ENCODE data around the gene PRDX3. TPM values are rescaled to one million over a fixed set of nuclear protein-coding genes. Genes with fewer than 3 reads are reported as not detected.

The PRDX3 gene
- total and polyA plus RNA-seq, 2 experiments from 2014 or later = 116 to 413 TPM

- Histone ChIP-seq H3K36me3 (no peaks in the 10 kb centered on the region), H3K4me1 (ENCODE audit: low read depth) (peaks cover 9% of the 10 kb centered on the region), H3K27ac (no peak overlapping the region), H3K4me3 (no peak overlapping the region), H3K27me3 (no peaks in the 10 kb centered on the region), H3K9me3 (ENCODE audit: low read depth) (no peaks in the 10 kb centered on the region)
- DNase-seq (ENCODE audit: low read depth in 1 of 2, low spot score in 1 of 2) = no peak
- no peak for TF ChIP-seq CTCF (IDR thresholded peaks at IDR 0.05; ENCODE audit: low read depth, low read length)
Measured at GRCh38 chr10:119221666-119222065, 43.1 kb upstream of the PRDX3 start.

GRCh38 chr10:119221201-119221600 is 42.6 kb upstream of the PRDX3 start:
- peaks cover 9% of the 10 kb centered on the region for H3K4me1 ChIP-seq (ENCODE audit: low read depth)
- peak in 1 of 2 donors; percentile 79 for DNase-seq (ENCODE audit: low read depth in 1 of 2, low spot score in 1 of 2)
- no peak overlapping the region for H3K4me3 ChIP-seq
- H3K36me3 ChIP-seq = no peaks in the 10 kb centered on the region
- no peaks in the 10 kb centered on the region for H3K27me3 ChIP-seq
- no peaks in the 10 kb centered on the region for H3K9me3 ChIP-seq (ENCODE audit: low read depth)
- no peak for TF ChIP-seq CTCF (IDR thresholded peaks at IDR 0.05; ENCODE audit: low read depth, low read length)
- H3K27ac ChIP-seq = no peak overlapping the region

- no peak for TF ChIP-seq CTCF (IDR thresholded peaks at IDR 0.05; ENCODE audit: low read depth, low read length)
- no peak for DNase-seq (ENCODE audit: low read depth in 1 of 2, low spot score in 1 of 2)
- H3K4me1 ChIP-seq (ENCODE audit: low read depth) = peaks cover 9% of the 10 kb centered on the region
- no peak overlapping the region for H3K4me3 ChIP-seq
- H3K36me3 ChIP-seq = no peaks in the 10 kb centered on the region
- H3K9me3 ChIP-seq (ENCODE audit: low read depth) = no peaks in the 10 kb centered on the region
- no peaks in the 10 kb centered on the region for H3K27me3 ChIP-seq
- H3K27ac ChIP-seq = no peak overlapping the region
Measured at GRCh38 chr10:119219871-119220270, 41.3 kb upstream of the PRDX3 start.

GRCh38 chr10:119217991-119218490 is 39.4 kb upstream of the PRDX3 start:
- Histone ChIP-seq H3K27me3 (no peaks in the 10 kb centered on the region), H3K9me3 (ENCODE audit: low read depth) (no peaks in the 10 kb centered on the region), H3K4me1 (ENCODE audit: low read depth) (peaks cover 9% of the 10 kb centered on the region), H3K4me3 (no peak overlapping the region), H3K27ac (no peak overlapping the region), H3K36me3 (no peaks in the 10 kb centered on the region)
- no peak for TF ChIP-seq CTCF (IDR thresholded peaks at IDR 0.05; ENCODE audit: low read depth, low read length)
- DNase-seq (ENCODE audit: low read depth in 1 of 2, low spot score in 1 of 2) = peak; percentile 35 to 93

GRCh38 chr10:119217401-119217800 is 38.8 kb upstream of the PRDX3 start:
- TF ChIP-seq CTCF (IDR thresholded peaks at IDR 0.05; ENCODE audit: low read depth, low read length) = no peak
- peaks cover 9% of the 10 kb centered on the region for H3K4me1 ChIP-seq (ENCODE audit: low read depth)
- no peak for DNase-seq (ENCODE audit: low read depth in 1 of 2, low spot score in 1 of 2)
- no peaks in the 10 kb centered on the region for H3K36me3 ChIP-seq
- no peaks in the 10 kb centered on the region for H3K9me3 ChIP-seq (ENCODE audit: low read depth)
- no peaks in the 10 kb centered on the region for H3K27me3 ChIP-seq
- no peak overlapping the region for H3K4me3 ChIP-seq
- no peak overlapping the region for H3K27ac ChIP-seq

GRCh38 chr10:119216127-119216526 is 37.5 kb upstream of the PRDX3 start:
- TF ChIP-seq CTCF (IDR thresholded peaks at IDR 0.05; ENCODE audit: low read depth, low read length) = no peak
- Histone ChIP-seq H3K27me3 (no peaks in the 10 kb centered on the region), H3K36me3 (no peaks in the 10 kb centered on the region), H3K4me3 (no peak overlapping the region), H3K27ac (no peak overlapping the region), H3K4me1 (ENCODE audit: low read depth) (peaks cover 19% of the 10 kb centered on the region), H3K9me3 (ENCODE audit: low read depth) (no peaks in the 10 kb centered on the region)
- no peak for DNase-seq (ENCODE audit: low read depth in 1 of 2, low spot score in 1 of 2)
